ENCODE data around the gene ATP5F1A. TPM values are rescaled to one million over a fixed set of nuclear protein-coding genes. Genes with fewer than 3 reads are reported as not detected.

Gene ATP5F1A
- total and polyA plus RNA-seq, 12 donors = 194 to 1,012 (median 671) TPM

GRCh38 chr18:46099463-46099862, 1.4 kb upstream of the ATP5F1A start:
- H3K4me3 ChIP-seq = no peak overlapping the region

GRCh38 chr18:46098616-46098933, 479 bp upstream of the ATP5F1A start:
- Histone ChIP-seq H3K4me3 (peak overlapping the region in 2 of 4 donors; percentile 90 to 100), H3K4me1 (replicated peaks in 1 of 2) (peaks cover 19 to 39% of the 10 kb centered on the region in 2 donors), H3K27ac (peak overlapping the region; percentile 45 to 95 (median 88)), H3K9me3 (replicated peaks in 1 of 3) (no peaks in the 10 kb centered on the region), H3K36me3 (replicated peaks in 1 of 2) (peaks cover 0 to 14% of the 10 kb centered on the region in 2 donors), H3K27me3 (no peaks in the 10 kb centered on the region)
- TF ChIP-seq POLR2A (IDR thresholded peaks at IDR 0.05) = no peak
- TF ChIP-seq CTCF (IDR thresholded peaks at IDR 0.05) = no peak
- WGBS, 4 donors = 14 to 37% (median 15%) methylated on average over 10 to 16 of the region's 16 CpGs
- DNase-seq = no peak
- intact Hi-C loops (cut with DNase I) = no loop called here

More at GRCh38 chr18:46099463-46099862, 1.4 kb upstream of the ATP5F1A start:
- no peaks in the 10 kb centered on the region for H3K9me3 ChIP-seq (replicated peaks in 1 of 3)
- TF ChIP-seq POLR2A (IDR thresholded peaks at IDR 0.05) (no peak), CTCF (IDR thresholded peaks at IDR 0.05) (no peak)
- peaks cover 0 to 5% of the 10 kb centered on the region in 2 donors for H3K36me3 ChIP-seq (replicated peaks in 1 of 2)
- H3K4me1 ChIP-seq (replicated peaks in 1 of 2) = peaks cover 19 to 39% of the 10 kb centered on the region in 2 donors
- DNase-seq = peak in 1 of 7 donors; percentile 50
- 84 to 97% (median 93%) methylated on average over 5 to 8 of the region's 8 CpGs for whole genome bisulfite sequencing, 4 donors
- intact Hi-C loops (cut with DNase I) = no loop called here
- no peak overlapping the region for H3K27ac ChIP-seq
- no peaks in the 10 kb centered on the region for H3K27me3 ChIP-seq

DNA sequence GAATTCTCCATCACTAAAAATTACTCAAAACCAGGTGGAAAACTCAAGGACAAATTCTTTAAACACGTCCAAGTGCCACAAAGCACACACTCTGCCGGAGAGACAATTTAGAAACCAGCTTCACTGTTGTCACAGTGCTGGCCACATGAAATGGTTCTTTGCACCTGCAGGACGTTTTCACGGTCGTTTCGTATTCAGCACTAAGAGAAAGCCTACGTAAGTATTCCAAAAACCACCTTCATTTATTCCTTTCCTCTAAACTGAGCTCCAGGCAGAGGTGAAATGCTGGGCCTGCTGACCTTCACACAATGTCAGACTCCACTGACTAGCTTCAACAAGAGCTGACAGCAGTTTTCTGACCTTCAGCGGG, 680 bp downstream of the ATP5F1A start:
- peak overlapping the region; percentile 45 to 95 (median 88) for H3K27ac ChIP-seq
- peak overlapping the region; percentile 32 to 100 (median 91) for H3K4me3 ChIP-seq
- intact Hi-C loops (cut with DNase I) = no loop called here
- TF ChIP-seq POLR2A (IDR thresholded peaks at IDR 0.05) (no peak), CTCF (IDR thresholded peaks at IDR 0.05) (no peak)
- H3K27me3 ChIP-seq = no peaks in the 10 kb centered on the region
- no peaks in the 10 kb centered on the region for H3K9me3 ChIP-seq (replicated peaks in 1 of 3)
- WGBS, 4 donors = 0 to 1% (median 0%) methylated on average over 7 to 8 of the region's 8 CpGs
- peaks cover 19 to 43% of the 10 kb centered on the region in 2 donors for H3K4me1 ChIP-seq (replicated peaks in 1 of 2)
- peaks cover 0 to 24% of the 10 kb centered on the region in 2 donors for H3K36me3 ChIP-seq (replicated peaks in 1 of 2)
- no peak for DNase-seq

DNA sequence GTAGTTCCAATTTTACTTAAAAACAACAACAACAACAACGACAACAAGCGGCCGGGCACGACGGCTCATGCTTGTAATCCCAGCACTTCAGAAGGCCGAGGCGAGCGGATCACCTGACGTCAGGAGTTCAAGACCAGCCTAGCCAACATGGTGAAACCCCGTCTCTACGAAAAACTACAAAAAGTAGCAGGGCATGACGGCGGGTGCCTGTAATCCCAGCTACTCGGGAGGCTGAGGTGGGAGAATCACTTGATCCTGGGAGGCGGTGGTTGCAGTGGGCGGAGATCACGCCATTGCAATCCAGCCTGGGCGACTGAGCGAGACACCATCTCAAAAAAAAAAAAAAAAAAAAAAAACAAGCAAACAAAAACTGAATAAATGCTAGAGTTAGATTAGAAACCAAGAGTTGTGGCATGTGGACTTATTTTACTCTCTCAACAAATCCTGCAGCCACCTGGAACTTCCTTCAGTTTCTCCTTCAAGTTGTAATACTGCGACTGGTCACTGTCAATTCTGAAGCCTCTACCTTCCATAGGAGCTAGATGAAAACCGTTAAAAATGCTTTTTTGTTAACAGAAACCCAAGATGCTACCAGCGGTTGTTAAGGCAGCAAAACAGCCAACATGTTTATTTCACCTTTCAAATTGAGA, 1.3 kb downstream of the ATP5F1A start:
- Histone ChIP-seq H3K9me3 (replicated peaks in 1 of 3) (no peaks in the 10 kb centered on the region), H3K4me1 (replicated peaks in 1 of 2) (peaks cover 19 to 43% of the 10 kb centered on the region in 2 donors), H3K27me3 (no peaks in the 10 kb centered on the region), H3K4me3 (peak overlapping the region in 3 of 4 donors; percentile 90 to 100 (median 92)), H3K36me3 (replicated peaks in 1 of 2) (peaks cover 0 to 30% of the 10 kb centered on the region in 2 donors), H3K27ac (peak overlapping the region in 4 of 5 donors; percentile 77 to 95 (median 89))
- intact Hi-C loops (cut with DNase I) = no loop called here
- peak in 1 of 7 donors; percentile 58 for DNase-seq
- TF ChIP-seq CTCF (IDR thresholded peaks at IDR 0.05) (no peak), POLR2A (IDR thresholded peaks at IDR 0.05) (no peak)
- 20 to 33% (median 31%) methylated on average over 22 of the region's 22 CpGs for WGBS, 4 donors

All from adrenal gland (tissue), 12 donors.